Activated CD8-positive, alpha-beta T cell treated with anti-CD3 and anti-CD28 coated beads for 36 hours (primary cell): ENCODE data around the gene SCYGR2. TPM values are rescaled to one million over a fixed set of nuclear protein-coding genes. Genes with fewer than 3 reads are reported as not detected.

Source experiments
- ATAC-seq: fragments of 200-7000 bp; cut with Tn5 transposase; one replicate; pipeline ENCODE4 v1.10.0; 2021; ENCODE audit warnings: mild to moderate bottlenecking, moderate library complexity
- CTCF ChIA-PET: fragments of 350-600 bp; sonication (Branson Sonifier 250); formaldehyde crosslinking; loops from one replicate; lab custom pipeline; 2021; ENCODE audit warnings: antibody characterized with exemption; lab: Charles Lee
- POLR2A ChIA-PET: fragments of 350-600 bp; sonication (Branson Sonifier 250); formaldehyde crosslinking; loops from one replicate; lab custom pipeline; 2021; ENCODE audit warnings: antibody characterized with exemption; lab: Charles Lee
- DNase-seq: peaks from one replicate; pipeline ENCODE4 v3.0.0-alpha.2; 2020
- H3K27ac Mint-ChIP-seq: one replicate; pipeline ENCODE4 v1.8.0; 2021; ENCODE audit warnings: mild to moderate bottlenecking, mixed read lengths
- H3K27me3 Mint-ChIP-seq: one replicate; pipeline ENCODE4 v1.8.0; 2021; ENCODE audit warnings: mixed read lengths
- H3K36me3 Mint-ChIP-seq: one replicate; pipeline ENCODE4 v1.8.0; 2021; ENCODE audit warnings: low read depth, mixed read lengths
- H3K4me1 Mint-ChIP-seq: one replicate; pipeline ENCODE4 v1.8.0; 2021; ENCODE audit warnings: low read depth, mixed read lengths
- H3K4me3 Mint-ChIP-seq: one replicate; pipeline ENCODE4 v1.8.0; 2021; ENCODE audit warnings: mild to moderate bottlenecking, moderate library complexity, mixed read lengths
- H3K9me3 Mint-ChIP-seq: one replicate; pipeline ENCODE4 v1.8.0; 2021; ENCODE audit warnings: mixed read lengths
- CTCF ChIP-seq: fragments of 200-600 bp; IDR thresholded peaks from one replicate; pipeline ENCODE4 v1.8.0; 2022; ENCODE audit warnings: antibody characterized with exemption, mild to moderate bottlenecking
- intact Hi-C: fragments of 100-400 bp; cut with micrococcal nuclease; formaldehyde crosslinking; loops from one replicate; pipeline ENCODE4 v1.10.0; 2022
- total RNA-seq, 2 experiments: library from RNA; stranded (reverse); gene quantifications; one replicate each; pipeline ENCODE4 v1.2.3, GENCODE V29; 2021

SCYGR2 gene
- total RNA-seq, 2 experiments from 2014 or later: not detected

DNA sequence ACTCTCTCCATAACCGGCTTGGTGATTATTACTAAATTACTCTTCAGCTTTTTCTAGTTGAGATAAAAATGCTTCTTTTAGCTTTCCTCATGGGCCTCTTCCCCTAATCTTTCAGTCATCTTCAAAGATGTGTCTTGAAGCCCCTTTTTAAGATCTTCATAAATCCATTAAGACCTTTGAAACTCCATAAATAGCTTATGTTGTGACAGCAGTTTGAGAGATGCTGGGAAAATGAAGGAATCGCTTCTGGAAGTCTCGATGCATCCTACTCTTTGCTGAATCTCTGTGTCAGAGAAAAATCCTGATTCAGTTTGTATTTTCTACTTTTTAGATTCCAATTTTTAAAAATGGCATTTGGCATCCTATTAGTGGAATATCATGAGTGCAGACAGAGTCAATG lies 31.6 kb downstream of the SCYGR2 start:
- Mint-ChIP-seq H3K27me3 (peaks cover 15% of the 10 kb centered on the region), H3K4me3 (no peak overlapping the region), H3K27ac (no peak overlapping the region), H3K4me1 (no peaks in the 10 kb centered on the region), H3K9me3 (no peaks in the 10 kb centered on the region), H3K36me3 (no peaks in the 10 kb centered on the region)
- POLR2A ChIA-PET: interaction anchor here (0.8 kb wide), 1 partner anchor 435 kb away, joined by 3 read pairs; no protein-coding TSS in a partner anchor
- ATAC-seq (no peak), DNase-seq (no peak)
- TF ChIP-seq CTCF: no peak
- CTCF ChIA-PET: interaction anchor here (1.3 kb wide), 1 partner anchor 255 kb away, joined by 3 read pairs; no protein-coding TSS in a partner anchor
- intact Hi-C loops: no loop called here

GRCh38 chr2:227632827-227633226 lies 34.1 kb downstream of the SCYGR2 start:
- ATAC-seq: no peak
- Mint-ChIP-seq H3K27ac (no peak overlapping the region), H3K4me3 (no peak overlapping the region), H3K36me3 (no peaks in the 10 kb centered on the region), H3K27me3 (peaks cover 10% of the 10 kb centered on the region), H3K9me3 (no peaks in the 10 kb centered on the region), H3K4me1 (no peaks in the 10 kb centered on the region)
- no peak for TF ChIP-seq CTCF
- intact Hi-C loops: no loop called here
- ChIA-PET CTCF (interaction anchor here (0.9 to 1.4 kb wide), 2 partner anchors 25 to 230 kb away, joined by 3 read pairs; no protein-coding TSS in a partner anchor), POLR2A (no interaction called here)
- no peak for DNase-seq

- no peak for TF ChIP-seq CTCF
- Mint-ChIP-seq H3K27ac (no peak overlapping the region), H3K4me1 (no peaks in the 10 kb centered on the region), H3K27me3 (peaks cover 9% of the 10 kb centered on the region), H3K4me3 (no peak overlapping the region), H3K9me3 (no peaks in the 10 kb centered on the region), H3K36me3 (no peaks in the 10 kb centered on the region)
- ChIA-PET CTCF (interaction anchor here (1.4 kb wide), 1 partner anchor 228 kb away, joined by 3 read pairs; no protein-coding TSS in a partner anchor), POLR2A (no interaction called here)
- DNase-seq (no peak), ATAC-seq (no peak)
- intact Hi-C loops: no loop called here
Observed at GRCh38 chr2:227634201-227634600, 35.5 kb downstream of the SCYGR2 start.

DNA sequence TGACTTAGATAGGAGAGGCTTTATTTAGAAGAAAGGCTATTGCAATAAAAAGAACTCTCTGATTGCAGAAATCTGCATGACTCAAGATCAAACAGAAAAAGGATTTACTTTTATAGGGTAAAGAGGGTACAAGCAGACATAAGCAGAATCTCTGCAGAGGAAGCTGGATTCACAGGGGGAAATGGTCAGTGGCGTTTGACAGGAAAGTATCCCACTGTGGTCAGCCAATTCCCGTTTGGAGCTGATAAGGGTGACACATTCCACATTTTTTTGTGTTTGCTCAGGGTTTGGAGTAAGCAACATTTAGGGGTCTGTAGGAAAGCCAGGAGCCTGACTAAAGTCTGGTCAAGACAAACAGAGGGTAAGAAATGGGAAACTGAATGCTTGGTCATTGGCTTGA lies 44.0 kb downstream of the SCYGR2 start:
- Mint-ChIP-seq H3K27ac (no peak overlapping the region), H3K9me3 (no peaks in the 10 kb centered on the region), H3K36me3 (no peaks in the 10 kb centered on the region), H3K4me3 (no peak overlapping the region), H3K4me1 (no peaks in the 10 kb centered on the region), H3K27me3 (no peaks in the 10 kb centered on the region)
- ChIA-PET CTCF (no interaction called here), POLR2A (no interaction called here)
- ATAC-seq (no peak), DNase-seq (no peak)
- intact Hi-C loops: loop anchor here (10.0 kb wide), 1 partner anchor 238 kb away; no protein-coding TSS in a partner anchor
- no peak for TF ChIP-seq CTCF

GRCh38 chr2:227643990-227644551 lies 45.4 kb downstream of the SCYGR2 start:
- H3K9me3 Mint-ChIP-seq: no peaks in the 10 kb centered on the region
- H3K27ac Mint-ChIP-seq: no peak overlapping the region
- ChIA-PET CTCF (interaction anchor here (1.0 to 1.3 kb wide), 3 partner anchors 14 to 122 kb away, joined by 4 to 9 read pairs (median 4); no protein-coding TSS in a partner anchor), POLR2A (no interaction called here)
- DNase-seq (peak; percentile 4), ATAC-seq (no peak)
- H3K4me3 Mint-ChIP-seq: no peak overlapping the region
- H3K36me3 Mint-ChIP-seq: no peaks in the 10 kb centered on the region
- intact Hi-C loops: loop anchor here (10.0 kb wide), 1 partner anchor 239 kb away; no protein-coding TSS in a partner anchor
- H3K4me1 Mint-ChIP-seq: no peaks in the 10 kb centered on the region
- TF ChIP-seq CTCF: no peak
- H3K27me3 Mint-ChIP-seq: no peaks in the 10 kb centered on the region
